ENCODE data around the gene TNFAIP3. TPM values are rescaled to one million over a fixed set of nuclear protein-coding genes. Genes with fewer than 3 reads are reported as not detected.

TNFAIP3 gene
- total RNA-seq, 4 donors from 2014 or later, result 21.6 to 48.4 (median 32.8) TPM

GRCh38 chr6:137878029-137878428, 11.0 kb downstream of the TNFAIP3 start:
- Histone ChIP-seq H3K4me1 (peaks cover 0 to 60% (median 20%) of the 10 kb centered on the region in 4 donors), H3K9me3 (no peaks in the 10 kb centered on the region), H3K27me3 (no peaks in the 10 kb centered on the region), H3K27ac (peak overlapping the region in 2 of 4 donors; percentile 2 to 65), H3K36me3 (peaks cover 3 to 88% (median 39%) of the 10 kb centered on the region in 3 donors), H3K4me3 (no peak overlapping the region)
- DNase-seq (ENCODE audit: low spot score in 2 of 2), result no peak
- WGBS, 2 donors, result 89 to 92% methylated on average over 2 of the region's 2 CpGs
- TF ChIP-seq EP300 (IDR thresholded peaks at IDR 0.05) (no peak), POLR2A (IDR thresholded peaks at IDR 0.05) (no peak)
- TF ChIP-seq, protein P1, sequence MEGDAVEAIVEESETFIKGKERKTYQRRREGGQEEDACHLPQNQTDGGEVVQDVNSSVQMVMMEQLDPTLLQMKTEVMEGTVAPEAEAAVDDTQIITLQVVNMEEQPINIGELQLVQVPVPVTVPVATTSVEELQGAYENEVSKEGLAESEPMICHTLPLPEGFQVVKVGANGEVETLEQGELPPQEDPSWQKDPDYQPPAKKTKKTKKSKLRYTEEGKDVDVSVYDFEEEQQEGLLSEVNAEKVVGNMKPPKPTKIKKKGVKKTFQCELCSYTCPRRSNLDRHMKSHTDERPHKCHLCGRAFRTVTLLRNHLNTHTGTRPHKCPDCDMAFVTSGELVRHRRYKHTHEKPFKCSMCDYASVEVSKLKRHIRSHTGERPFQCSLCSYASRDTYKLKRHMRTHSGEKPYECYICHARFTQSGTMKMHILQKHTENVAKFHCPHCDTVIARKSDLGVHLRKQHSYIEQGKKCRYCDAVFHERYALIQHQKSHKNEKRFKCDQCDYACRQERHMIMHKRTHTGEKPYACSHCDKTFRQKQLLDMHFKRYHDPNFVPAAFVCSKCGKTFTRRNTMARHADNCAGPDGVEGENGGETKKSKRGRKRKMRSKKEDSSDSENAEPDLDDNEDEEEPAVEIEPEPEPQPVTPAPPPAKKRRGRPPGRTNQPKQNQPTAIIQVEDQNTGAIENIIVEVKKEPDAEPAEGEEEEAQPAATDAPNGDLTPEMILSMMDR (IDR thresholded peaks at IDR 0.05), result no peak

DNA sequence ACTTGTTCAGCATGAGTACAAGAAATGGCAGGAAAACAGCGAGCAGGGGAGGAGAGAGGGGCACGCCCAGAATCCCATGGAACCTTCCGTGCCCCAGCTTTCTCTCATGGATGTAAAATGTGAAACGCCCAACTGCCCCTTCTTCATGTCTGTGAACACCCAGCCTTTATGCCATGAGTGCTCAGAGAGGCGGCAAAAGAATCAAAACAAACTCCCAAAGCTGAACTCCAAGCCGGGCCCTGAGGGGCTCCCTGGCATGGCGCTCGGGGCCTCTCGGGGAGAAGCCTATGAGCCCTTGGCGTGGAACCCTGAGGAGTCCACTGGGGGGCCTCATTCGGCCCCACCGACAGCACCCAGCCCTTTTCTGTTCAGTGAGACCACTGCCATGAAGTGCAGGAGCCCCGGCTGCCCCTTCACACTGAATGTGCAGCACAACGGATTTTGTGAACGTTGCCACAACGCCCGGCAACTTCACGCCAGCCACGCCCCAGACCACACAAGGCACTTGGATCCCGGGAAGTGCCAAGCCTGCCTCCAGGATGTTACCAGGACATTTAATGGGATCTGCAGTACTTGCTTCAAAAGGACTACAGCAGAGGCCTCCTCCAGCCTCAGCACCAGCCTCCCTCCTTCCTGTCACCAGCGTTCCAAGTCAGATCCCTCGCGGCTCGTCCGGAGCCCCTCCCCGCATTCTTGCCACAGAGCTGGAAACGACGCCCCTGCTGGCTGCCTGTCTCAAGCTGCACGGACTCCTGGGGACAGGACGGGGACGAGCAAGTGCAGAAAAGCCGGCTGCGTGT, 11.6 kb downstream of the TNFAIP3 start:
- peak overlapping the region in 3 of 4 donors; percentile 2 to 65 (median 54) for H3K27ac ChIP-seq
- H3K4me1 ChIP-seq, result peaks cover 0 to 60% (median 16%) of the 10 kb centered on the region in 4 donors
- peaks cover 3 to 88% (median 39%) of the 10 kb centered on the region in 3 donors for H3K36me3 ChIP-seq
- 59 to 72% methylated on average over 33 of the region's 33 CpGs for WGBS, 2 donors
- DNase-seq (ENCODE audit: low spot score in 2 of 2), result no peak
- no peaks in the 10 kb centered on the region for H3K9me3 ChIP-seq
- TF ChIP-seq, protein P1 (IDR thresholded peaks at IDR 0.05), result peak in 2 of 5 experiments; percentile 14 to 26
- peak in 1 of 2 donors; percentile 19 for TF ChIP-seq EP300 (IDR thresholded peaks at IDR 0.05)
- TF ChIP-seq POLR2A (IDR thresholded peaks at IDR 0.05), result no peak
- no peak overlapping the region for H3K4me3 ChIP-seq
- H3K27me3 ChIP-seq, result no peaks in the 10 kb centered on the region

DNA sequence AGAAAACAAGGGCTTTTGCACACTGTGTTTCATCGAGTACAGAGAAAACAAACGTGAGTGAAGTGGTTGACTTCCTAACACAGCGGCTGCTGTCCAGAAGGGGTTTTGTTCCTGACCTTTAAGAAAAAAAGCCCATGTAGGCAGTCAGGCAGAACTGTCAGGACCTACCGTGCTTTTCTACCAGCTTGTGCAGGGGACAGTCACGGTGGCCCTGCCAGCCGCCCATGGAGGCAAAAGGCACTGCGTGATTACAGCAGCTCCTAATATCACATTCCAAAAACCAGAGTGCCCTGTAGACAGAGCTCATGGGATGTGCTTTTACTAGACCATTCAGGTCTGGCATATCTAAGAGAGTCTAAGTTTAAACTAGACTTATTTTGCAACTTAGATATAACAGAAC, 12.2 kb downstream of the TNFAIP3 start:
- peaks cover 3 to 90% (median 39%) of the 10 kb centered on the region in 3 donors for H3K36me3 ChIP-seq
- H3K27me3 ChIP-seq, result no peaks in the 10 kb centered on the region
- TF ChIP-seq, protein P1 (IDR thresholded peaks at IDR 0.05), result no peak
- peak in 1 of 2 donors; percentile 6 for TF ChIP-seq EP300 (IDR thresholded peaks at IDR 0.05)
- H3K4me3 ChIP-seq, result no peak overlapping the region
- no peak for DNase-seq (ENCODE audit: low spot score in 2 of 2)
- peak overlapping the region in 3 of 4 donors; percentile 2 to 65 (median 54) for H3K27ac ChIP-seq
- H3K9me3 ChIP-seq, result no peaks in the 10 kb centered on the region
- H3K4me1 ChIP-seq, result peaks cover 0 to 58% (median 10%) of the 10 kb centered on the region in 4 donors
- WGBS, 2 donors, result 51 to 54% methylated on average over 7 of the region's 7 CpGs

GRCh38 chr6:137879885-137880745, 13.1 kb downstream of the TNFAIP3 start:
- Histone ChIP-seq H3K27me3 (no peaks in the 10 kb centered on the region), H3K27ac (peak overlapping the region in 1 of 4 donors; percentile 2), H3K9me3 (no peaks in the 10 kb centered on the region), H3K4me1 (peaks cover 0 to 53% (median 6%) of the 10 kb centered on the region in 4 donors), H3K36me3 (peaks cover 3 to 84% (median 39%) of the 10 kb centered on the region in 3 donors), H3K4me3 (no peak overlapping the region)
- 90 to 92% methylated on average over 13 of the region's 13 CpGs for WGBS, 2 donors
- TF ChIP-seq POLR2A (IDR thresholded peaks at IDR 0.05), result no peak
- TF ChIP-seq, protein P1 (IDR thresholded peaks at IDR 0.05), result no peak
- no peak for TF ChIP-seq EP300 (IDR thresholded peaks at IDR 0.05)
- DNase-seq (ENCODE audit: low spot score in 2 of 2), result no peak

All from tibial nerve (tissue), 4 donors.